Posterior cingulate gyrus (tissue), 11 donors: ENCODE results near the gene SLC1A3.

Experiments
- DNase-seq, 10 donors: peaks; one replicate each; pipeline versions ENCODE4 v3.0.0 to v3.0.0-alpha.2; 2020 to 2021; ENCODE audit warnings: mixed read lengths in 3 of 10
- intact Hi-C: fragments of 100-400 bp; cut with DNase I; formaldehyde crosslinking; loops from one replicate; pipeline ENCODE4 v1.15.1; 2023

SLC1A3 gene

GRCh38 chr5:36653044-36653705, 46.8 kb downstream of the SLC1A3 start:
- intact Hi-C loops = no loop called here
- DNase-seq = no peak

GRCh38 chr5:36654564-36654963, 48.2 kb downstream of the SLC1A3 start:
- DNase-seq = no peak
- intact Hi-C loops = no loop called here

DNA sequence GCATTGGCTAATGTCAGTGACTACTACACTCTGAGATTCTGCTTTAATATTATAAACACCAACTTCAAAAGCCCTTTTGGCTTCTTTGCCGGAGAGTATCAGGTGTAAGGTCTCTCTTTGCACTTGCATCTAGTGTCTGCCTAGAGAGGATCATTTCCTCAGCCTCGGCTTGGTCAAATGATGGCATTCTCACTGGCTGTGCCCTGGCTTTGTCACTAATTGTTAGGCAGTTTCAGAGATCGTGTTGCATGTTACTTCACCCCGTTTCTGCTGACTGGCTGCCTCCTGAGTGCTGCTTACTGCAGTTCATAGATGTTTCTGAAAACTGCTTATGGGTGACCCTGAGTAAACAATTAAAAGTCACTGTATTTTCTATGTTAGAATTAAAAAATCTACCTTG, 48.8 kb downstream of the SLC1A3 start:
- peak in 3 of 10 donors; percentile 33 to 84 (median 35) for DNase-seq

DNA sequence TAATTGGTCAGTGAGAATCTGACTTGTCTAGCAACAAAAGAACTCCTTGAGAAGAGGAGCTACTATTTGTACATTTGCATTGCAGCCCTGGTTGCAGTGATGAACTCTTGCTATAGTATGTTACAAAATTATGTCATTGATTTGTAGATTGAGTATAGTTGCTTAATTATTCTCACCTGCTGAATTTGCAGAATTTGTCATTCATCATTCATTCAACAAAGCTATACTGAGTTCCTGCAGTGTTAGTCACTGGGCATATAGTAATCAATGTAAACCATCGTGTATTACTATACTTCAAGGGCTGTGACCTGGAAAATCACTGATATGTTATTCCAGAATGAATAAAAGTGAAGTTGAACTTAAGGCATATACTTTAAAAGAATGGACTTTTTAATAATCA, 50.1 kb downstream of the SLC1A3 start:
- no peak for DNase-seq
- intact Hi-C loops = no loop called here

More for the DNA sequence above, 48.8 kb downstream of the SLC1A3 start:
- intact Hi-C loops = no loop called here

GRCh38 chr5:36657563-36657995, 51.2 kb downstream of the SLC1A3 start:
- intact Hi-C loops = no loop called here
- DNase-seq = no peak

GRCh38 chr5:36658038-36658756, 51.8 kb downstream of the SLC1A3 start:
- intact Hi-C loops = no loop called here
- DNase-seq = no peak

GRCh38 chr5:36659411-36659810, 53.0 kb downstream of the SLC1A3 start:
- DNase-seq = no peak
- intact Hi-C loops = no loop called here

GRCh38 chr5:36660397-36661049, 54.1 kb downstream of the SLC1A3 start:
- DNase-seq = no peak
- intact Hi-C loops = loop anchor here (5.0 kb wide), 1 partner anchor 53 kb away; the partner anchor contains the start of gene SLC1A3

DNA sequence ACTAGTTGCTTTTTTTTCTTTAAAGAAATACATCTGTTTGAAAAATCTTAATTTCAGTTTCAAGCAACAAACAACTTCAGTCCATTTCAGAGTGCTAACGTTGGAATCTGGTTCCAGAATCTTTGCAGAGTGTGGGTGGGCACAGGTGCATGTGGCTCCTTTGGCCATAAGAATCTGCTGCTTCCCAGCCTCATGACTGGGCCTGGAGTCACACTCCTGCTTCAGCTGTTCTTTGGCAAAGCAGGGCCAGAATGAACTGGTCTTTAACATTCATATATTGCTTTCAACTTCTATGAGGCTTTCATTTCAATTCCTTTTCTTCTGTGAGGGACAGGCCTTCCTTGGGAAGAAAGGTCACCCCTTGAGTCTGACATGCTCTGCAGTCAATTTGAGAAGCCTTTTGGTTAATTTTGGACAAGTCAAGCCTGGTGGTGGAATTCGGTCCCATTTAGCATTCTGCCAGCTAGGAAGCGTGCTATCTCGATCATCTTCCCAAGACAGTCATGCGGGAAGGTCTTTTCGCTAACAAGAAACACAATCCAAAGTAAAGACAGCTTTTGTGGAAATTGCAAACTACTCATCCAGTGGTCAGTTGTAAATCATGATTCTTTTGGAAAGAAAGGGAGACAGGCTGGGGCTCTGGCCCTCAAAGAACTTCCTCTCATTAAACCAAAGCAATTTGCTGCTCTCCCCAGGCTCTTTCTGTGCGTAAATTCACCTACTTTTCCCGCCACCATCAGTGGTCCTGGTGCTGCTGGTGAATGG, 55.2 kb downstream of the SLC1A3 start:
- no peak for DNase-seq
- intact Hi-C loops = loop anchor here (5.0 kb wide), 1 partner anchor 54 kb away; the partner anchor contains the start of gene SLC1A3

GRCh38 chr5:36662291-36662851, 56.0 kb downstream of the SLC1A3 start:
- peak; percentile 26 to 89 (median 50) for DNase-seq

DNA sequence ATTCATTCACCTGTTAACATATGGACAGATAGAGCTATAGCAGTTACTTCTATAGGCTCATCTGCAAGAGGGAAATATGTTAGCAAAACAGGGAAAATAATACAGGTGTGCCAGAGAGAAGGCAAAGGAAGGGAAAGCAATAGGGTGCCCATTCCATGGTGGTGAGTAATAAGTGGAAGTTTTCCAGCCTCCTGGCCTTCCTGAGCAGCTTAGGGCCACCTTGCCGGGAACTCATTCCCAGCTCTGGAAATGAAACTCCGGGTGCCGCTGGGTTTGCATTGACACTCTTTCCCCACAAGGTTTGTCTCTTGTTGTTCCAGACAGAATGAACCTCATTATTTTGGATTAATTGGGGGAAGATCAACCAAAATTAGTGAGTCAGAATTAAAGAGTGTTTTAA, 58.4 kb downstream of the SLC1A3 start:
- peak in 1 of 10 donors; percentile 67 for DNase-seq
- intact Hi-C loops = loop anchor here (5.0 kb wide), 1 partner anchor 57 kb away; the partner anchor contains the start of gene SLC1A3

More at GRCh38 chr5:36662291-36662851, 56.0 kb downstream of the SLC1A3 start:
- intact Hi-C loops = loop anchor here (5.0 kb wide), 1 partner anchor 55 kb away; the partner anchor contains the start of gene SLC1A3

- DNase-seq = no peak
- intact Hi-C loops = no loop called here
Measured at GRCh38 chr5:36665628-36666027, 59.2 kb downstream of the SLC1A3 start.

- intact Hi-C loops = no loop called here
- no peak for DNase-seq
Measured at GRCh38 chr5:36666274-36666673, 59.9 kb downstream of the SLC1A3 start.

- intact Hi-C loops = no loop called here
- no peak for DNase-seq
Measured at GRCh38 chr5:36666986-36667385, 60.6 kb downstream of the SLC1A3 start.

DNA sequence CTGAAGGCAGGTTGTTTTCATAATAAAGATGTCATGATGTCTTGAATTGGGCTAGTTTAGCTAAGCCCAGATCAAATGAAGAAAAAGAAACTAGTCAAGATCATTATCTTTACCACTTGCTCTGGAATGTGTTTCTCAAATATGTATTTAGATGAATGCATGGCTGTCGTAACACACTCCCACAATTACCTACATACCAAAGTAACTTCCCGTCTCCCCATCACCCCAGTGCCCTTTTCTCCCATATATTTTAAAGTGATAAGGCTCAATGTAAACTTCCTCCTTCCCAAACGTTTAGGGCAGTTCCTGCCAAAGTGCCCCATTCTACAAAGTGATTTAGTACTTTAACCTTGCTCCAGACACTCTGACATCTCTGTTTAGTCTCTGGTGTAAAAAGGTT, 61.4 kb downstream of the SLC1A3 start:
- no peak for DNase-seq
- intact Hi-C loops = no loop called here

DNA sequence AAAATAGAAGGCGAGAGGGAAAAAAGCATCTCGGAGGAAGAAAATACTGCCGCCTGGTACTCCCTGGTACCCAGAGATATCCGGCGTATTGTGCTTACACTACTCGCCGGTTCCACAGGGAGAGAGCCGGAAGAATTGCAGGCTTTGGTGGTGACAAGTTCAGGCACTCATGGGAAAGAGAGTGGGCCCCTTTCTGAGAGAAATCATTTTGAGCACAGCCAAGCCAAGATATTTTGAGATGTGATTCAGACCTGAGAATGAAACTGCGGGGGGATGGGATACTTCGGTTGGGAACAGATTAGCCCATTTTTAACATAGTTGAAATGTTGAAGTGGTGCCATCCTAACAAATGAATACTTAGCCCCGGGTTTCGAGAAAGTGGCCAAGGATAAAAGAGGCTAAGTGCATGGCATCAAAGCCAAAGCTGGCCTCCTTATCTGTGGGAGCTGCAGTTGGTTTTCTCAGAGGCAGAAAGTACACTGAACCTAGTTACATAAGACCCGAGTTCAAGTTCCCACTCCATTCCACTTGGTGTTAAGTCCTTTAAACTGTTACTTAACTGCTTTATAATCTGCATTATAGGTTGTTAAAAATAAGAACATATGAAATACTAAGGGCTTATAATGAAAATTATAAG, 62.7 kb downstream of the SLC1A3 start:
- peak in 2 of 10 donors; percentile 68 to 85 for DNase-seq
- intact Hi-C loops = no loop called here

- intact Hi-C loops = no loop called here
- DNase-seq = no peak
Measured at GRCh38 chr5:36670548-36670947, 64.1 kb downstream of the SLC1A3 start.

DNA sequence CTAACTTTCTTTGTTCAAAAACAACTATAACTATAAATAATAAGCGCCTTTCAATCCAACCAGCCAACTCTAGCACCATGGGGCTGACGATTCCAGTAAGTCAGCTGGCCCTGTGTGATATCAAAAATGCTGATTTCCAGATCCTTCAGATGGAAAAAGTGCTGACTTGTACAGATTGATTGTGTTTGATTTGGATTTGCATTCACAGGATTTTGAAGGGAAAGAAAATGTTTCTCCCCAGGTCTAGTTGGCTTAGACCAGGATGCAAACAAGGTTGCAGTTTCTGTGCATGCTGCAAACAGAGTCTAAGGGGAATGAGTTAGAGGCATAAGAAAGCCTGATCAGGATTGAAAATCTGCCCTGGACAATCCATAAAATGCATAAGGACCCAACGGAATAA, 68.9 kb downstream of the SLC1A3 start:
- intact Hi-C loops = no loop called here
- DNase-seq = no peak

GRCh38 chr5:36679221-36679989, 73.0 kb downstream of the SLC1A3 start:
- intact Hi-C loops = no loop called here
- DNase-seq = no peak
